Measurements from ENCODE around the gene PUSL1. TPM values are rescaled to one million over a fixed set of nuclear protein-coding genes. Genes with fewer than 3 reads are reported as not detected.
"Not testable (repeated sequence)": the region's sequence is repeated elsewhere in the genome, so short reads cannot be mapped to it uniquely, and the experiment has no call there.

PUSL1 gene
- total RNA-seq, 1 experiment from 2014 or later: 15.5 TPM

GRCh38 chr1:1314678-1315335, 6.4 kb downstream of the PUSL1 start:
- in situ Hi-C loops (cut with HindIII; ENCODE audit: low pct_unique_long_range_greater_than_20kb, low sequenced_read_pairs): no loop called here
- DNase-seq (ENCODE audit: low read depth, low spot score): no peak

GRCh38 chr1:1315435-1315954, 7.1 kb downstream of the PUSL1 start:
- in situ Hi-C loops (cut with HindIII; ENCODE audit: low pct_unique_long_range_greater_than_20kb, low sequenced_read_pairs): no loop called here

GRCh38 chr1:1316199-1316598, 7.8 kb downstream of the PUSL1 start:
- DNase-seq (ENCODE audit: low read depth, low spot score); in situ Hi-C loops (cut with HindIII; ENCODE audit: low pct_unique_long_range_greater_than_20kb, low sequenced_read_pairs): not testable (repeated sequence)

More at GRCh38 chr1:1315435-1315954, 7.1 kb downstream of the PUSL1 start:
- no peak for DNase-seq (ENCODE audit: low read depth, low spot score)

GRCh38 chr1:1317420-1317819, 9.0 kb downstream of the PUSL1 start:
- no peak for DNase-seq (ENCODE audit: low read depth, low spot score)
- in situ Hi-C loops (cut with HindIII; ENCODE audit: low pct_unique_long_range_greater_than_20kb, low sequenced_read_pairs): no loop called here

- DNase-seq (ENCODE audit: low read depth, low spot score): no peak
- in situ Hi-C loops (cut with HindIII; ENCODE audit: low pct_unique_long_range_greater_than_20kb, low sequenced_read_pairs): no loop called here
These were observed 9.8 kb downstream of the PUSL1 start for GRCh38 chr1:1318131-1318652.

GRCh38 chr1:1318777-1319645, 10.6 kb downstream of the PUSL1 start:
- DNase-seq (ENCODE audit: low read depth, low spot score): no peak
- in situ Hi-C loops (cut with HindIII; ENCODE audit: low pct_unique_long_range_greater_than_20kb, low sequenced_read_pairs): no loop called here

- no peak for DNase-seq (ENCODE audit: low read depth, low spot score)
- in situ Hi-C loops (cut with HindIII; ENCODE audit: low pct_unique_long_range_greater_than_20kb, low sequenced_read_pairs): no loop called here
These were observed 11.2 kb downstream of the PUSL1 start for GRCh38 chr1:1319646-1319941.

GRCh38 chr1:1320666-1321448, 12.5 kb downstream of the PUSL1 start:
- in situ Hi-C loops (cut with HindIII; ENCODE audit: low pct_unique_long_range_greater_than_20kb, low sequenced_read_pairs): no loop called here
- no peak for DNase-seq (ENCODE audit: low read depth, low spot score)

GRCh38 chr1:1321477-1321876, 13.1 kb downstream of the PUSL1 start:
- no peak for DNase-seq (ENCODE audit: low read depth, low spot score)
- in situ Hi-C loops (cut with HindIII; ENCODE audit: low pct_unique_long_range_greater_than_20kb, low sequenced_read_pairs): no loop called here

GRCh38 chr1:1322418-1322817, 14.0 kb downstream of the PUSL1 start:
- in situ Hi-C loops (cut with HindIII; ENCODE audit: low pct_unique_long_range_greater_than_20kb, low sequenced_read_pairs): no loop called here
- DNase-seq (ENCODE audit: low read depth, low spot score): no peak

GRCh38 chr1:1322952-1323351, 14.6 kb downstream of the PUSL1 start:
- DNase-seq (ENCODE audit: low read depth, low spot score): no peak
- in situ Hi-C loops (cut with HindIII; ENCODE audit: low pct_unique_long_range_greater_than_20kb, low sequenced_read_pairs): no loop called here

- in situ Hi-C loops (cut with HindIII; ENCODE audit: low pct_unique_long_range_greater_than_20kb, low sequenced_read_pairs): no loop called here
- no peak for DNase-seq (ENCODE audit: low read depth, low spot score)
These were observed 15.7 kb downstream of the PUSL1 start for GRCh38 chr1:1324084-1324523.

GRCh38 chr1:1324524-1325287, 16.3 kb downstream of the PUSL1 start, which contains the start of the genes CPTP and INTS11:
Gene CPTP, plus strand, starts transcription at chr1:1324802. Its CDS starts 2,109 bp downstream, at chr1:1326911.
Gene INTS11, minus strand, starts transcription at chr1:1324660. Its CDS starts 52 bp downstream, at chr1:1324608.
- peak; percentile 89 for DNase-seq (ENCODE audit: low read depth, low spot score)
- in situ Hi-C loops (cut with HindIII; ENCODE audit: low pct_unique_long_range_greater_than_20kb, low sequenced_read_pairs): no loop called here

GRCh38 chr1:1325288-1326074, 17.1 kb downstream of the PUSL1 start:
- no peak for DNase-seq (ENCODE audit: low read depth, low spot score)
- in situ Hi-C loops (cut with HindIII; ENCODE audit: low pct_unique_long_range_greater_than_20kb, low sequenced_read_pairs): no loop called here

- no peak for DNase-seq (ENCODE audit: low read depth, low spot score)
- in situ Hi-C loops (cut with HindIII; ENCODE audit: low pct_unique_long_range_greater_than_20kb, low sequenced_read_pairs): no loop called here
These were observed 17.7 kb downstream of the PUSL1 start for GRCh38 chr1:1326075-1326605.

GRCh38 chr1:1327291-1327690, 18.9 kb downstream of the PUSL1 start:
- in situ Hi-C loops (cut with HindIII; ENCODE audit: low pct_unique_long_range_greater_than_20kb, low sequenced_read_pairs): no loop called here

More at GRCh38 chr1:1327291-1327690, 18.9 kb downstream of the PUSL1 start:
- no peak for DNase-seq (ENCODE audit: low read depth, low spot score)
